Activated CD4-positive, CD25-positive, alpha-beta regulatory T cell treated with anti-CD3 and anti-CD28 coated beads, Interleukin-2, amount 50 U/mL, for 24 hours (primary cell): ENCODE measurements around the gene PCDHB11.
"Not testable (repeated sequence)": the region's sequence is repeated elsewhere in the genome, so short reads cannot be mapped to it uniquely, and the experiment has no call there.

Experiments used
- ATAC-seq, 2 donors: fragments of 150-1000 bp; cut with Tn5 transposase; one replicate each; pipeline ENCODE4 v1.10.0; 2021; ENCODE audit warnings: mild to moderate bottlenecking in 1 of 2, moderate library complexity in 1 of 2

PCDHB11 gene

GRCh38 chr5:141246971-141247370 lies 47.5 kb downstream of the PCDHB11 start:
- ATAC-seq: not testable (repeated sequence)

- not testable (repeated sequence) for ATAC-seq
These were observed 48.0 kb downstream of the PCDHB11 start for GRCh38 chr5:141247434-141247833.

- ATAC-seq: no peak
These were observed 51.1 kb downstream of the PCDHB11 start for GRCh38 chr5:141250576-141250975.
